Measurements from ENCODE around the gene CDKN1A.
A peak's percentile ranks its signal among the peaks of the same experiment; 100 is the strongest.

DNA sequence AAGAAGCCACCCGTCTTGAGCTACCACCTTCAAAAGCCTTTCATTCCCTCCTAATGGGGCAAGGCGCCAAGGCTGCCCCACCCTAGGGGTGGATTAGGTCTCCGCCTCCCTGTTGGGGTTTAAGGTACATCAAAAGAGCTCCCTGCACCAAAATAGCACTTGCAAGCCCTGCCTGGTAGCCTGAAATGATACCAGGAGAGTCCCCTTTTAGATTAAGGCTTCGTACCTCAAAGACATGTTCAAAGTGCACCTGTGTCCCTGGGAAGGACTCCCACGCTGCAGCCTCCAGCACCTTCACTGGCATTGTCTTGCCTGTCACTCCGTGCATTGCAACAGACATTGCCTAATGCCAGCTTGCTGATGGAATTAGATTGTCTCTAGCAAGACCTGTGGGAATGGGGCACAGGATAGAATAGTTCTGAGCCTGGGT is 15.7 kb upstream of the CDKN1A start:
- TF ChIP-seq HNRNPL (IDR thresholded peaks at IDR 0.05; ENCODE audit: low read depth, low read length), result no peak
- TF ChIP-seq MXI1 (IDR thresholded peaks at IDR 0.05; ENCODE audit: low read depth, low read length), result no peak
- TF ChIP-seq CREB1 (IDR thresholded peaks at IDR 0.05), result no peak
- no peak for TF ChIP-seq CREB1 (CRISPR knock-in tag; IDR thresholded peaks at IDR 0.05)
- TF ChIP-seq, protein P1, sequence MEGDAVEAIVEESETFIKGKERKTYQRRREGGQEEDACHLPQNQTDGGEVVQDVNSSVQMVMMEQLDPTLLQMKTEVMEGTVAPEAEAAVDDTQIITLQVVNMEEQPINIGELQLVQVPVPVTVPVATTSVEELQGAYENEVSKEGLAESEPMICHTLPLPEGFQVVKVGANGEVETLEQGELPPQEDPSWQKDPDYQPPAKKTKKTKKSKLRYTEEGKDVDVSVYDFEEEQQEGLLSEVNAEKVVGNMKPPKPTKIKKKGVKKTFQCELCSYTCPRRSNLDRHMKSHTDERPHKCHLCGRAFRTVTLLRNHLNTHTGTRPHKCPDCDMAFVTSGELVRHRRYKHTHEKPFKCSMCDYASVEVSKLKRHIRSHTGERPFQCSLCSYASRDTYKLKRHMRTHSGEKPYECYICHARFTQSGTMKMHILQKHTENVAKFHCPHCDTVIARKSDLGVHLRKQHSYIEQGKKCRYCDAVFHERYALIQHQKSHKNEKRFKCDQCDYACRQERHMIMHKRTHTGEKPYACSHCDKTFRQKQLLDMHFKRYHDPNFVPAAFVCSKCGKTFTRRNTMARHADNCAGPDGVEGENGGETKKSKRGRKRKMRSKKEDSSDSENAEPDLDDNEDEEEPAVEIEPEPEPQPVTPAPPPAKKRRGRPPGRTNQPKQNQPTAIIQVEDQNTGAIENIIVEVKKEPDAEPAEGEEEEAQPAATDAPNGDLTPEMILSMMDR (IDR thresholded peaks at IDR 0.05 in 2 of 3, conservative IDR thresholded peaks at IDR 0.05 in 1 of 3; ENCODE audit: insufficient read depth in 2 of 3, low read depth in 1 of 3, low read length in 3 of 3), result no peak
- no peak for TF ChIP-seq ZNF584 (CRISPR knock-in tag; IDR thresholded peaks at IDR 0.05; ENCODE audit: low read depth)
- no peak for TF ChIP-seq ZNF274 (IDR thresholded peaks at IDR 0.05; ENCODE audit: borderline replicate concordance, low read depth, low read length)
- no peak for TF ChIP-seq NONO (IDR thresholded peaks at IDR 0.05; ENCODE audit: low read depth in 2 of 2, low read length in 1 of 2)
- TF ChIP-seq HNRNPLL (IDR thresholded peaks at IDR 0.05; ENCODE audit: low read depth, low read length, poor library complexity, severe bottlenecking), result no peak
- no peak for TF ChIP-seq CEBPG (CRISPR knock-in tag; IDR thresholded peaks at IDR 0.05)
- TF ChIP-seq CEBPG (tag; conservative IDR thresholded peaks at IDR 0.05 in 1 of 2, IDR thresholded peaks at IDR 0.05 in 1 of 2), result peak; percentile 26 to 62; a peak in 3 of 4 replicates
- TF ChIP-seq KDM4B (IDR thresholded peaks at IDR 0.05; ENCODE audit: borderline replicate concordance in 2 of 2, low read depth in 1 of 2), result no peak
- TF ChIP-seq CBFA2T3 (IDR thresholded peaks at IDR 0.05), result no peak
- TF ChIP-seq KLF13 (tag; IDR thresholded peaks at IDR 0.05; ENCODE audit: borderline replicate concordance, low read depth), result no peak
- no peak for TF ChIP-seq ZNF24 (IDR thresholded peaks at IDR 0.05)

Data from K562 (cell line).